ENCODE results near the gene ADAM10. TPM values are rescaled to one million over a fixed set of nuclear protein-coding genes. Genes with fewer than 3 reads are reported as not detected.
A peak's percentile ranks its signal among the peaks of the same experiment; 100 is the strongest.

ADAM10 gene
- total RNA-seq, 1 donor = 98.9 TPM

GRCh38 chr15:58555162-58556027, 194.1 kb downstream of the ADAM10 start:
- no peak overlapping the region for H3K4me3 ChIP-seq (ENCODE audit: low read depth, low read length)
- no peak for TF ChIP-seq CTCF (IDR thresholded peaks at IDR 0.05; ENCODE audit: insufficient read depth, low read length)
- DNase-seq (ENCODE audit: low read depth) = no peak

GRCh38 chr15:58554758-58555157, 194.7 kb downstream of the ADAM10 start:
- no peak for TF ChIP-seq CTCF (IDR thresholded peaks at IDR 0.05; ENCODE audit: insufficient read depth, low read length)
- H3K4me3 ChIP-seq (ENCODE audit: low read depth, low read length) = no peak overlapping the region
- no peak for DNase-seq (ENCODE audit: low read depth)

DNA sequence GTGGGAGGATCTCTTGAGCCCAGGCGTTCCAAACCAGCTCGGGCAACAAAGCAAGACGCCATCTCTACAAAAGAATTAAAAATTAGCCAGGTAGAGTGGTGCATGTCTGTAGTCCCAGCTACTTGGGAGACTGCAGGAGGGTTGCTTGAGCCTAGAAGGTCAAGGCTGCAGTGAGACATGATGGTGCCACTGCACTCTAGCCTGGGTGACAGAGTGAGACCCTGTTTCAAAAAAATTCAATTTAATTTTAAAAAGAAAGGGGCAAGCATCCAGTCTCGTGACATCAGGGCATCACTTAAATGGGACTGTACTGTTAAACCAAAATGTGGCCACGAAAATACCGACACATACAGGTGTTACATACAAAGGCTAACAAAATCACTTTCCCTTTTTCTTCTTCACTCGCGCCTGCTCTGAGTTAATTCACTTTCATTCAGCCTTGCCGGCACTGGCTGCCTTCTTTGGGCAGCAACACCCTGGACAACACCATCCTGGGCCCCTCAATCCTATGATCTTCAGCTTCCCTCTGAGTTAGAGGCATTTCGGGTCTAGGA, 196.1 kb downstream of the ADAM10 start:
- TF ChIP-seq CTCF (IDR thresholded peaks at IDR 0.05; ENCODE audit: insufficient read depth, low read length) = no peak
- DNase-seq (ENCODE audit: low read depth) = no peak

GRCh38 chr15:58552505-58553364, 196.8 kb downstream of the ADAM10 start:
- no peak overlapping the region for H3K4me3 ChIP-seq (ENCODE audit: low read depth, low read length)
- TF ChIP-seq CTCF (IDR thresholded peaks at IDR 0.05; ENCODE audit: insufficient read depth, low read length) = no peak
- peak; percentile 37 for DNase-seq (ENCODE audit: low read depth)

More for the DNA sequence above, 196.1 kb downstream of the ADAM10 start:
- H3K4me3 ChIP-seq (ENCODE audit: low read depth, low read length) = no peak overlapping the region

GRCh38 chr15:58551764-58552504, 197.6 kb downstream of the ADAM10 start:
- no peak for TF ChIP-seq CTCF (IDR thresholded peaks at IDR 0.05; ENCODE audit: insufficient read depth, low read length)
- no peak overlapping the region for H3K4me3 ChIP-seq (ENCODE audit: low read depth, low read length)
- DNase-seq (ENCODE audit: low read depth) = peak; percentile 96
